NK-92 (cell line): ENCODE data around the gene N4BP3.
"Not testable (repeated sequence)": the region's sequence is repeated elsewhere in the genome, so short reads cannot be mapped to it uniquely, and the experiment has no call there.

Experiments used
- DNase-seq: peaks from one replicate; lab custom pipeline; 2025; ENCODE audit not compliant: unreplicated experiment; lab: John Stamatoyannopoulos, UW

Gene N4BP3, protein sequence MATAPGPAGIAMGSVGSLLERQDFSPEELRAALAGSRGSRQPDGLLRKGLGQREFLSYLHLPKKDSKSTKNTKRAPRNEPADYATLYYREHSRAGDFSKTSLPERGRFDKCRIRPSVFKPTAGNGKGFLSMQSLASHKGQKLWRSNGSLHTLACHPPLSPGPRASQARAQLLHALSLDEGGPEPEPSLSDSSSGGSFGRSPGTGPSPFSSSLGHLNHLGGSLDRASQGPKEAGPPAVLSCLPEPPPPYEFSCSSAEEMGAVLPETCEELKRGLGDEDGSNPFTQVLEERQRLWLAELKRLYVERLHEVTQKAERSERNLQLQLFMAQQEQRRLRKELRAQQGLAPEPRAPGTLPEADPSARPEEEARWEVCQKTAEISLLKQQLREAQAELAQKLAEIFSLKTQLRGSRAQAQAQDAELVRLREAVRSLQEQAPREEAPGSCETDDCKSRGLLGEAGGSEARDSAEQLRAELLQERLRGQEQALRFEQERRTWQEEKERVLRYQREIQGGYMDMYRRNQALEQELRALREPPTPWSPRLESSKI

DNA sequence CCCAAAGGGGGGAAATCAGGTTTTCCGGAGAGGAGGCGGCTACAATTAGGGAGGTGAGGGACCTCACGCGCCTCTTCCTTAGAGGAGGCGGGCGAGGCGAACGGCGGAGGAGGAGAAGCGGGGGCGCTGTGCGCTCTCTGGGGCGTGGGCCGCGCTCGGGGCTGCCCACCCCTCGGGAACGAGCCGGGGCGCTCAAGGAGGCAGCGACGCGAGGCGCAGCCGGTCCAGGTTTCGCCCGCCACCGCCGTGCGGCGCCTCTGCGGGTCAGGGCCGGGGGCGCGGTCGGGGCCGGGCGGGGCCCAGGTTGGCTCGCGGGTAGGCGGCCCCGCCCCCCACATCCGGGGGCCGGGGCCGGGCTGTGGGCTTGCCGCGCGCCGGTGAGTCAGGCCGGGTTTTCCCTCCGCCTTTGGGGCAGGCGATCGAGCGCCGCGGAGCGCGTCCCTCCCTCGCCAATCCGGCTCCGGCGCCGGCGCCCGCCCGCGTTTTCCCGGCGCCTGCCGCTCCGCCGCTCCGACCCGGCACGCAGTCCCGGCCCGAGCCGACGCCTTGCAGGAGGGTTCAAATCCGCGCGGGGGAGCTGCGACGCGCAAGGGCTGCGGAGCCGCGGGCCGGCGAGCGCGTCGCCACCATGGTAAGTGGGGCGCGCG lies at the start of gene N4BP3:
Gene N4BP3 (plus strand): TSS at position 392 of the 647 bp plus-strand sequence. CDS start 6,052 bp downstream, outside the sequence.
- DNase-seq, result no peak

DNA sequence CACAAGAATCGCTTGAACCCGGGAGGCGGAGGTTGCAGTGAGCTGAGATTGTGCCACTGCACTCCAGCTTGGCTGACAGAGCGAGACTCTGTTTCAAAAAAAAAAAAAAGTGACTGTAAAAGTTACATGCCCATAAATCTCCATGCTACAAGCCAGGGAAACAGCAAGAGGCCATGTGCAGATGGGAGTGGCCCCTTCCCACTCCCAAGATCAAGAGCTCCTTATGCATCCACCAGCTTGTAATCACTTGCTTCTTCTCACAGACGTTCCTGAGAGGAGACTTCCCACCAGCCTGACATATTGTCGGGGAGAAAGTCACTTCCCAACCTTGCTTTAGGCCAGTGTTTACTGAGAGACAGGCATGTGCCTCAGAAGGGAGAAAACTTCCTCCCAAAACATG lies 45.6 kb upstream of the N4BP3 start:
- no peak for DNase-seq

DNA sequence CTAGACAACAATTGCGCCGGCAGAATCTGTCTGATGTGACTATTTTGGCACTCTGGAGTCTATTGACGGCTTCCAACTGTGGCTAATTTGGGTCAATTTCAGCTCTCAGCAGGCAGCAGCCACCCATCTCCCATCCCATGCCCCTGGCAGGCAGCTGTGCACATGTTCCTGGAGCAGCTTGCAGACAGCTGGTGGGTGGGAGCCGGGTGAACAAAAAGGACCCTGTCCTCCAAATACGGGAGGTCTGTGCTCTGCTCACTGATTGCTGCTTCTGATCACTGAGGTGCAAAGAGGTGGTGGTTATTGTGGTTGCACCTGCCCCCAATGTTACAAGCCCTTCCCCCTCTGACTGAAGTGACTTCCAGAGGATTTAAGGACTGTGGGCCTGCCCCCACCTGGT lies 45.0 kb upstream of the N4BP3 start:
- no peak for DNase-seq

DNA sequence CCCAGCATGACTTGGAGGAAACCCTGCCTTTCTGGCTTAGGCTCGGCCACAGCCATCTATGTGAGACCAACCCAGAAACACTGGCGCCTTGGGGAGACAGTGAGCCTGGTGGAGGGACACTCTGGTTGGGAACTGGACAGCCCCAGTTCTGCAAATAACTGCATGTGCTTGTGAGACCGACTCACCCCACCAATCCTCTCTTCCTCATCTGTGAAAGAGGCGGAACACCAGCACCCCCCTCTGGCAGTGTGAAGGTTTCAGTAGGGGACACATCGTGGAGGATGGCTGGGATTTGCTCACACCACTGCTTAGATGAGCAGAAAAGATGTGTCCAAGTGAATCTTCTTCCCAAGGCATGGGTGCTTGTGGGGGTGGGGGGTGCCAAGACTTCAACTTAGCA lies 43.4 kb upstream of the N4BP3 start:
- DNase-seq, result no peak

DNA sequence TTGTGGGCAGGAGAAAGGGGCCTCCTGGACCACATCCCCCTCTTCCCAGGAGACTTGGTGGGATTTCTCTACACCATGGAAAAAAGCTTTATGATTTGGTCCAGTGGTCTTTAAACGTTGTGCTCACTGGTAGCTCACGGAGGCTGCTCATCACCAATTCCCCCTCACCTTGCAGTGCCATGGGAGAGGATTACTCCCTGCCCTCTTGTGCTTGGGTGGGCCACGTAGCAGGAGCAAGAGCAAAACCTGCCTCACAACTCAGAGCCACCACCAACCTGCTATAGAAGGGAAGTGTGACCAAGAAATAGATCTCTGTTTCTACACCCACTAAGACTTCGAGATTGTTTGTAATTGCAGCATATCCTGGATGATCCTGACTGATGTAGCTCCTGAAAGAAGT lies 42.2 kb upstream of the N4BP3 start:
- no peak for DNase-seq

DNA sequence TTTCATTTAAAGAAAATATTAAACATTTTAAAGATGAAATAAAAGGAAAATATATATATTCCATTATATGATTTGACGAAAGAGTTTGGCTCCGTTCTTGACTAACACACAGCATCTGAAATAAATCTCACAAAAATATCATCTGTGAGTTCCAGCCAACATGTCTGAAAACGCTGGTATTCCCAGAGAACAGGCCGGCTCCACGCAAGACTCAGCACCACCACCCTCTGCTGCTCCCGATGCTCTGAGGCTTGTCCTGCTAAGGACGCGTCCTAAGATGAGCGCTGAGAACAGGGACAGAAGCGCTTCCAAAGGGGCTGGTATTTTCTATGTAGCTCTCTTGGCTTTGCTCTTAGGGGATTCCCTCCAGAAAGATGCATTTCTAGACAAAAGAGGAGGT lies 40.6 kb upstream of the N4BP3 start:
- no peak for DNase-seq

DNA sequence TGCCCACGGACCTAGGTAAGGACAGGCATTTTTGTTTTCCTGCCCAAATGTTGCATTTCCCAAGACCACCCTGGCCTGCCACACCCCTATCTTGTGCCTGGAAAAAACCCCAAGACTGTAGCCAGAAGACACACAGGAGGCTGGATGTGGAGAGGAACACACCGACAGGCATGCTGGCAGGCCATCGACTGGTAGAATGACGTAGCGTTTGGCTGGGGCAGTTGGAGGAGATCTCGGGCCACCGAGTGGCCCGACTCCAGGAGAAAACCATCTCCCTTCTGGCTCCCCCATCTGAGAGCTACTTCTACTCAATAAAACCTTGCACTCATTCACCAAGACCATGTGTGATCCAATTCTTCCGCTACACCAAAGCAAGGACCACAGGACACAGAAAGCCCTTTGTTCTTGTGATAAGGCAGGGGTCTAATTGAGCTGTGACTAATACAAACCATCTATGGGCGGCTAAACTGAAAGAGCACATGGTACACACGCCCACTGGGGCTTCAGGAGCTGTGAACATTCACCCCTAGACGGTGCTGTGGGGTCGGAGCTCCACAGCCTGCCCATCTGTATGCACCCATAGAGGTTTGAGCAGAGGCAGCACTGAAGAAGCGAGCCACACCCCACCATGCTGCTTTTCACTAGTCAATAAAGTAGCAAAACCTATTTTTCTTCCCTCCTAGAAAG lies 38.9 kb upstream of the N4BP3 start:
- DNase-seq, result no peak

DNA sequence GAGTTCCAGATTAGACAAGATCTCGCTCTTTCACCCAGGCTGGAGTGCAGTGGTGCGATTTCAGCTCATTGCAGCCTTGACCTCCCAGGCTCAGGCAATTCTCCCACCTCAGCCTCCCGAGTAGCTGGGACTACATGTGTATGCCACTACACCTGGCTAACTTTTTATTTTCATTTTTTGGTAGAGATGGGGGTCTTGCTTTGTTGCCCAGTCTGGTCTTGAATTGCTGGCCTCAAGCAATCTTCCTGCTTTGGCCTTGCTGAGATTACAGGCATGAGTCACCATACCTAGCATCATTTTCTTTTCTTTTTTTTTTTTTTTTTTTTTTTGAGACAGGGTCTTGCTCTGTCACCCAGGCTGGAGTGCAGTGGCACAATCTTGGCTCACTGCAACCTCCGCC lies 36.4 kb upstream of the N4BP3 start:
- DNase-seq, result not testable (repeated sequence)

DNA sequence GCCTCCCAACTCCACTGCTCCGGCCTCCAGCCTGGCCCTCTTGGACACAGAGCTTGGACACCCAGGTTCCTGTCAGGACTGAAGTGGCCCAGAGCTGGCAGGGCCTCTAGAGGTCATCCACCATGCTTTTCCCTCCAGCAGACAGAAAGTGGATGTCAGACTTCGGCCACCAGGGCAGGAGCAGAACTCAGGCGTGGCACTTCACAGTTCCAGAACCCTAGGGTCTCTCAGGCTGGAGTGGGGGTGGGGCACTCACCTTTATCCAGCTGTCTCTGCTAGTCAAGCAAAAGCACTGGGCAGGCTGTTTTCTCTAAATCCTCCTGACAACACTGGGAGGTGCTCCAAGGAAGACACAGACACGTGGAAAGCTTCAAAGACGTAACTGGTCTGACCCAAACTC lies 35.6 kb upstream of the N4BP3 start:
- no peak for DNase-seq

DNA sequence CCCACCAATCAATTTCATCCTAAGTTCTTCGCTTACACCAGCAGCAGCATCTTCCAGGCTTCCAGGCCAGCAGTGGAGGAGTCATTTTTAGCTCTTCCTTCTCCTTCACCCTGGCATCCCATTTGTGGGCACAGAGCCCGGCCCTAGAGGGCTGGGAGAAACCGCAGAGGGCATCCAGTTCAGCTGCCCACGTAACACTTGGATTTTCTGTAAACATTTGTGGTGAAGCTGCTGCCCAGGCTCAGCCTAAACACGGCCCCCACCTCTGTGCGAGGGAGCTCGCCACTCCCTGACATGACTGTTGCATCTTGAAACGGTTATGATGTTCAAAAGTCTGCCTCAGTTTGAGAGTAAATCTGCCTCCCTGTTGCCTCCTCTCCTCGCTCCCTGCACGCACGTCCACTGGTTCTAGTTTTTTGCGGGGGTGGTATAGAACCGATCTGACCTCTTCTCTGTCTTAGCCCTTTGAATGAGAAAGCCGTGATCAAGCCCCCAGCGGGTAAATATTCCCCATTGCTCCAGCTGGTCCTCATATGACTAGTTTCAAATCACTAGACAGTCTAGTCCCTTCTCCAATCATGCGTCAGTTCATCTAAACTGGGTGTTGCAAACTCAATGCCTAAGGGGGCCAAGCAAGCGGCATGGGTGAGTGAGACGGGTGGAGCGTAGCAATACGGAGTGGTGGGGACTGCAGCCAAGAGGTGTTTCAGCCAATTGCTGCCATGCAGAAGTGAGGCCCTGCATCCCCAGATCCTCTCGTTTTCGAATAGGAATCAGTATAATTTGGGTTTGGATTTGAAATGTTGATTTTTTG lies 34.9 kb upstream of the N4BP3 start:
- no peak for DNase-seq

DNA sequence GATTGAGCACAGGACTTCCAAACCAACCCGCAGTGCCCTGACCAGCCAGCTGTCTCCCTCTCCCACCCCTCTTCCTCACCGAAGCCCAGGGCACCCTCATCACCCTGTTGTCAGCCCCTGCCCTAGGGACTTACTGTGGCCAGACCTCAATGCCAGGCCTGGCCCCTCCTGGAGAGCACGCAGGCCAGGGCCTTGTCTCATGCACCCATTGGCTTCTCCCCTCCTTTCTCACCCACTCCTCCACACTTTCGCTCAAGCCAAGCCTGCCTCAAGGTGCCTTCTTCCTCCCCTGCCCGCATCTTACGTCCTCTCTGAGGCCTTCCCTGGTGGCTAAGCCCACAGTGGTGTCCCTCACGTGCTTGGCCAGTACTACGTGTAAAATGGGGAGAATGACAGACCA lies 33.3 kb upstream of the N4BP3 start:
- DNase-seq, result no peak

DNA sequence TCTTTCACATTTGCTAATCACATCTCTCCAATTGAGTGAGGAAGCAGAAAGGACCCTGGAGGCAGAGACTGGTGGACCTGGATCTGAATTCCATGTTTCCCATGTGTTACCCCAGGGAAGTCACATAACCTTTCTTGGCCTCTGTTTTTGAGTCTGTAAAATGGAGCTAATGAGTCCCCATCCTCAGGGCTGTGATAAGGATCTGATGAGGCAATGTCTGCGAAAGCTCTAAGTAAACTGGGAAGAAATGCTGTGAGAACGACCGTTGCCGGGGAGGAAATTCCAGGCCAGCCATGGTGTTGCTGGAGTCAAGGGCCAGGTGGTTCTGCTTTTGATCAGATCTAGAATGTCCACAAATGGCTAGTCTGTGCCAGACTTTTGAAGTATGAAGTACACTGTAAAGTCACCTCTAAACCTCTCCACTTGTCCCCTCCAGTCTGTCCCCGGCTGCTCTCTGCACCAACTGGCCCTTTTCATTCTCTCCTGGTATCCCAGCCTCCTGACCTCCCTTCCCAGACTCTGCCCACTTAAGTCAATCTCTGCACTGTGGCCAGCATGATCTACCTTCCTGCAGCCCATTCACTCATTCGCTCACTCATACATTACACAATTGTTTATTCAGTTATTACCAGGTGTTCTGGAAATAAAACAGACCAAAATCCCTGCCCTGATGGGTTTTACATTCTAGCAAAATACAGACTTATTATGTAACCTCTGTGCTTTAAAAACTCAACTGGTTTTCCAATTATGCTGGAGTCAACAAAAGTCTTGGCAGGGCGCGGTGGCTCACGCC lies 32.5 kb upstream of the N4BP3 start:
- no peak for DNase-seq

DNA sequence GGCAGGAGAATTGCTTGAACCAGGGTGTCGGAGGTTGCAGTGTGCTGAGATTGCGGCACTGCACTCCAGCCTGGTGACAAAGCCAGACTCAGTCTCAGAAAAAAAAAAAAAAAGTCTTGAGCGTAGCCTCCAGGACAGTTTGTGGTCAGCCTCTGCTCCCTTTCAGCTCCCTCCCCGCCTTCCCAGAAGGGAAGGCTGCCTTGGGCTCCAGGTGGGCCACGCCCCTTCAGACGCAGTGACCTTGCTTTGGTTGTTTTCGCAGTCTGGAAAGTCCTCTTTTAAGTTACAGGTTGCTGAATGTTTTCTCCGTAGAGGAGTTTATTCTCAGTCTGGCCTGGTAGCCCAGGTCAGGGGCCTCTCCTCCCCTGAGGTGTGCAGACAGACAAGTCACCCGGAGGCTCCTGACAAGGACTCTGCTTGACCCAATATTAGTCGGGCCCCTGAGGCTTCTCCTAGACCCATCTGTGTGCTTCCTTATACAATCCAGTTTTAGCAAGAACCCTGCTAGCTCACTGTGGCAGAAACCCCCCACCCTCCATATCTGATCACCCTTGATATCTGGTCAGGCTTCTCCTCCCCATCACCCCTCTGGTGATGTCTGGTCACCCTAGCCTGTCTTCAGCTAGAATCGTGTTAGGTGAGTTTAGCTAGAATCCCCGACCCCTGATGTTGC lies 31.6 kb upstream of the N4BP3 start:
- DNase-seq, result no peak

DNA sequence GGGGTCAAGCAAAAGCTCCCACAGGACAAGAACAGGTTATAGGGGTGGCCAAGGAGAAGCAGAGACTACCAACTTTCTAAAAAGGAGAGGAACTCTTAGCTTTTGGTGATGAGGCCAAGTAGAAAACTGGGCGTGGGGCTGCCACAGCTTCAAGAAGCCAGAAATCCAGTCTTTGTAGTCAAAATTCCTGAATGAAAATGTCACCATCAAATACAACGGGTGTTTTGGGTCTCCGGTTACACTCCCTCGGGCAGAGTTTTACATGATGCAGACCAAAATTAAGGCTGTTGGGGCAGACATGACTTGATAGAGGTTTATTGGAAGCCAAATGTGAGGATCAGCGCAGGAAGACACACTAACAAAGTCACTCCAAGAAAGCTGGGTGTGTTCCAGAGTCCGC lies 29.4 kb upstream of the N4BP3 start:
- DNase-seq, result no peak

DNA sequence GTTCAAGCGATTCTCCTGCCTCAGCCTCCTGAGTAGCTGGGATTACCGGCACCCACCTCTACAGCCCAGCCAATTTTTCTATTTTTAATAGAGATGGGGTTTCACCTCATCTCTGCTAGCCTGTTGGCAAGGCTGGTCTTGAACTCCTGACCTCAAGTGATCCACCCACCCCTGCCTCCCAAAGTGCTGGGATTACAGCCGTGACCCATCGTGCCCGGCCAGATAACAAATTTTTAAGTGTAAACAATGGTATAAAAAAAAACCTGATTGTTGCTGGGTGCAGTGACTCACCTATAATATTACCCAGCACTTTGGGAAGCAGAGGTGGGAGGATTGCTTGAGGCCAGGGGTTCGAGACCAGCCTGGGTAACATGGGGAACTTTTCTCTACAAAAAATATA lies 28.0 kb upstream of the N4BP3 start:
- no peak for DNase-seq

DNA sequence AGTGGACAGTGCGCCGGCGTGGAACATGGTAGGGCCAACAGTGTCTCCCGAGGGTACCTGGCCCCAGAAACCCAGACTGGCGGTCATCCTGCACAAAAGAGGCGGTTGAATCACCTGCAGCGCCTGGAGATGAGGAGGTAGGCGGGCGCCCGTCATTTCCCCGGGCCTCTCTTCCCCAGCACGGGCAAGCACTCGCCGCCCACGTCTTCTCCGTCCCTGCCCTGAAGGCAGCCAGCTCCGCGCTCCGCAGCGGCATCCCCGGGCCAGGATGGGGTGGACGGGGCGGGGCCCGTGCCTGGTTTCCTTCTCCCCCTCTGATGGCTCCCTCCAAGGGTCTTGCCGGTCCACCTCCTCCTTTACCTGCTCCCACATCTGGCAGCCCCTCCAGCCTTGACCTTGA lies 27.1 kb upstream of the N4BP3 start:
- DNase-seq, result no peak

DNA sequence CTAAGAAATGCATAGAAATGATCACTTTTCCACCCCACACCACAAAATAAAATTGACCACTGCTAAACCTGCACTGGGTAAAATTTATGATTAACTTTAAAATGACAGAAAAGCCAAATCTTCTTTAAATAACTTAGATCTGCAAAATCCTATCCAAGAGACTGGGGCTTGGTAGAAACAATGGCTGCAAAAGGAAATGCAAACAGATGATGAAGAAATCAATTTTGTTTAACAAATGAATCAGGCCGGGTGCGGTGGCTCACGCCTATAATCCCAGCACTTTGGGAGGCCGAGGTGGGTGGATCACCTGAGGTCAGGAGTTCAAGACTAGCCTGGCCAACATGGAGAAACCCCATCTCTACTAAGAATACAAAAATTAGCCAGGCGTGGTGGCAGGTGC lies 26.1 kb upstream of the N4BP3 start:
- DNase-seq, result not testable (repeated sequence)

DNA sequence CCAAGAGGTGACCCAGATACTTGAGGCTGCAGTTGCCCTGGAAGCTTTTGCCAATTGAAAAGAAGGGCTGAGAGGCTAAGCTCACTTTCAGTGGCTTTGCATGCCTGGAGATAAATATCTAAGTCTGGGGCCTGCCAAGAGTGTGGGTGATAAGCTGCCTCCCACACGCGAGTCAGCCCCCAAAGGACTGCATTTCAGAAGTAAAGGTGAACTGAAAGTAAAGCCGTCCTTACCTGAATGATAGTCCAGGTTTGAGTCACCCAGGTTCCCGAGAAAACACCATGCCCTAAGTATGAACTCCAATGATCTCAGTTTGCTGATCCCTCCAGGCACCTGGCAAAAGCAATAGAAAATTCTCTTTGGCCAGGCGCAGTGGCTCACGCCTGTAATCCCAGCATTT lies 22.5 kb upstream of the N4BP3 start:
- DNase-seq, result no peak

DNA sequence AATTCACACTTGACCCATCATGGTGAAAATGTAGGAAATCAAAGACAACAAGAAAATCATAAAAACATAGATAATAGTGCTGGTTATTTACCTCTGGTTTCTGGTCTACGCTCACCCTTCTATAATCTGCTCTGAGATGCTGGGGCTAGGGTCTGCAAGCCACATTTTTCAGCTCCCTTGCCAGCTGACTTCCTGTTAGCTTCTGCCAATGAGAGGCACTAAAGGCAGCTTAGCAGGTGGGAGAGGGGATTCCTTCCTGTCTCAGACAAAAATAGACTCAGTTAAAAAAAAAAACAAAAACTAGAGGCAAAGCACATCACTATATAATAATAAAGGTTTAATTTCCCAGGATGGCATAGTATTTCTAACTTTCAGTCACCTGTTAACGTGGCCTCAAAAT lies 20.2 kb upstream of the N4BP3 start:
- no peak for DNase-seq

DNA sequence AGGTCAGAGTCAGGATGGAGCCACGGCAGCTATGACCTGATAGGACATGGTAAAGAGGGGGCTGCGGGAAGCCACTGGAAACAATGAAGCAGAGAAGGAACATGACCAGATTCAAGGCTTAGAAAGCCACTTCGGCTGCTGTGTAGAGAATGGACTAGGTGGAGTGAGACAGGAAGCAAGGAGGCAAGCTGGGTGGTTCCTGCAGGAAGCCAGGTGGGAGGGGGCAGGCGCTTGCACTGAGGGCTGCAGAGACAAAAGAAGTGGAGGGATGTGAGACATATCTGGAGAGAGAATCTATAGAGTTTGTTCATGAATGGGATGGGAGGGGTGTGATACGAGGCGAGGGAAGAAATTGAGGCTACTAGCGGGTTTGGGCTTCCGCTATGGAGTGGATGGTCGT lies 19.0 kb upstream of the N4BP3 start:
- no peak for DNase-seq
